HepG2 (cell line): Measurements from ENCODE around the gene ZSWIM7. TPM values are rescaled to one million over a fixed set of nuclear protein-coding genes. Genes with fewer than 3 reads are reported as not detected.

Experiments
- ATAC-seq: fragments of 200-7000 bp; cut with Tn5 transposase; 3 replicates; pipeline ENCODE4 v1.9.1; 2020; ENCODE audit warnings: mild to moderate bottlenecking, moderate library complexity
- BruUV-seq: library from RNA; stranded (reverse); fragments of 400-500 nt; replicated peaks from 2 replicates; lab custom pipeline; 2021; lab: Mats Ljungman, UMichigan
- CTCF ChIA-PET: fragments of 300-600 bp; formaldehyde crosslinking; extraction: SDS; loops from one replicate; lab custom pipeline; 2021; ENCODE audit warnings: low total read pairs, inconsistent platforms, low intra/inter-chr PET ratio; lab: Yijun Ruan, JAX
- POLR2A ChIA-PET: fragments of 350-600 bp; sonication (Branson Sonifier 250); formaldehyde crosslinking; loops from one replicate; lab custom pipeline; 2020; ENCODE audit warnings: antibody characterized with exemption, inconsistent platforms; lab: Yijun Ruan, JAX
- DNase-seq: peaks from one replicate; pipeline ENCODE4 v3.0.0-alpha.2; 2015; ENCODE audit warnings: low spot score
- FAIRE-seq: peaks from 3 replicates; lab custom pipeline; 2011; peaks lifted over from hg19 to GRCh38; lab: Jason Lieb, UNC
- H2AFZ ChIP-seq: one replicate; pipeline ENCODE4 v1.6.1; 2011; ENCODE audit warnings: low read length, inconsistent platforms
- H3K27ac ChIP-seq: fragments of 300-600 bp; 3 replicates; pipeline ENCODE4 v1.8.0; 2011; ENCODE audit warnings: mixed run types, mild to moderate bottlenecking, mixed read lengths, low read length, inconsistent platforms; ENCODE audit not compliant: insufficient read depth; ENCODE audit errors: extremely low read length
- H3K27me3 ChIP-seq, 2 experiments: fragments of 200-600 bp in 1 of 2; 2 replicates in 1 of 2; 3 replicates in 1 of 2; pipeline versions ENCODE4 v1.6.0 to v1.8.0; 2011; ENCODE audit warnings: low read length in 2 of 2, mild to moderate bottlenecking in 2 of 2, moderate library complexity in 2 of 2, inconsistent platforms in 1 of 2; ENCODE audit not compliant: insufficient read depth in 2 of 2, control insufficient read depth in 1 of 2
- H3K36me3 ChIP-seq, 2 experiments: fragments of 200-600 bp in 1 of 2; replicated peaks in 1 of 2; 2 replicates in 1 of 2; 3 replicates in 1 of 2; pipeline versions ENCODE4 v1.5.1 to v1.8.0; 2011; ENCODE audit warnings: low read length in 2 of 2, inconsistent platforms in 1 of 2; ENCODE audit not compliant: insufficient read depth in 2 of 2, control insufficient read depth in 1 of 2
- H3K4me1 ChIP-seq: 2 replicates; pipeline ENCODE4 v1.5.1; 2012; ENCODE audit warnings: low read length, inconsistent platforms; ENCODE audit not compliant: insufficient read depth
- H3K4me2 ChIP-seq: 2 replicates; pipeline ENCODE4 v1.6.0; 2011; ENCODE audit warnings: low read depth, low read length, inconsistent platforms
- H3K4me3 ChIP-seq, 3 experiments: fragments of 200-600 bp in 1 of 3; sonication (generic), shearing (Covaris generic) in 1 of 3; replicated peaks in 1 of 3; 2 replicates each; pipeline ENCODE4 v1.5.1; 2011 to 2016; ENCODE audit warnings: low read length in 3 of 3, inconsistent platforms in 2 of 3, low read depth in 2 of 3, mild to moderate bottlenecking in 2 of 3, control low read depth in 1 of 3, mixed read lengths in 1 of 3; ENCODE audit not compliant: insufficient read depth in 1 of 3
- H3K79me2 ChIP-seq: one replicate; pipeline ENCODE4 v1.6.1; 2011; ENCODE audit warnings: low read length, inconsistent platforms; ENCODE audit not compliant: insufficient read depth
- H3K9ac ChIP-seq: 2 replicates; pipeline ENCODE4 v1.6.0; 2011; ENCODE audit warnings: mild to moderate bottlenecking, low read depth, low read length, inconsistent platforms; ENCODE audit not compliant: insufficient read depth
- H3K9me3 ChIP-seq: 2 replicates; pipeline ENCODE4 v1.5.1; 2012; ENCODE audit warnings: mild to moderate bottlenecking, low read length
- H4K20me1 ChIP-seq: 2 replicates; pipeline ENCODE4 v1.6.0; 2011; ENCODE audit warnings: inconsistent platforms, mild to moderate bottlenecking, low read length, moderate library complexity; ENCODE audit not compliant: insufficient read depth
- ARHGAP35 ChIP-seq: sonication (generic); formaldehyde crosslinking; IDR thresholded peaks from 2 replicates; pipeline ENCODE4 v1.9.0; 2022; ENCODE audit warnings: mild to moderate bottlenecking, inconsistent platforms, moderate library complexity, missing genetic modification reagents, borderline replicate concordance
- CBX2 ChIP-seq, 2 experiments: fragments of 200-600 bp in 1 of 2; sonication (generic); formaldehyde crosslinking in 1 of 2; IDR thresholded peaks; 2 replicates each; pipeline versions ENCODE4 v1.7.0 to v1.8.1; 2018 to 2022; ENCODE audit warnings: low read depth in 2 of 2, low read length in 1 of 2, mild to moderate bottlenecking in 1 of 2, missing genetic modification reagents in 1 of 2
- CENPX ChIP-seq: sonication (generic); formaldehyde crosslinking; IDR thresholded peaks from 2 replicates; pipeline ENCODE4 v1.9.0; 2021; ENCODE audit warnings: mild to moderate bottlenecking, missing genetic modification reagents, moderate library complexity
- GATAD2A ChIP-seq: IDR thresholded peaks from 2 replicates; pipeline ENCODE4 v1.6.1; 2016
- HHEX ChIP-seq: IDR thresholded peaks from 2 replicates; pipeline ENCODE4 v1.6.1; 2016; ENCODE audit warnings: control low read depth
- HMG20B ChIP-seq: conservative IDR thresholded peaks from 2 replicates; pipeline ENCODE4 v1.6.1; 2016; ENCODE audit warnings: missing genetic modification reagents, missing compliant biosample characterization
- HNRNPUL1 ChIP-seq: fragments of 200-400 bp; formaldehyde crosslinking; IDR thresholded peaks from 2 replicates; pipeline ENCODE4 v1.6.1; 2017; ENCODE audit warnings: low read depth, mild to moderate bottlenecking, low read length, moderate library complexity
- JUN ChIP-seq: sonication (generic); formaldehyde crosslinking; IDR thresholded peaks from 2 replicates; pipeline ENCODE4 v1.4.0; 2020; ENCODE audit warnings: mild to moderate bottlenecking, missing genetic modification reagents
- KDM5A ChIP-seq: fragments of 200-600 bp; sonication (generic); IDR thresholded peaks from 2 replicates; pipeline ENCODE4 v1.7.0; 2018; ENCODE audit warnings: antibody characterized with exemption, mild to moderate bottlenecking, low read length, borderline replicate concordance
- NCOR1 ChIP-seq: fragments of 200-600 bp; sonication (generic); IDR thresholded peaks from 2 replicates; pipeline ENCODE4 v1.7.0; 2017; ENCODE audit warnings: antibody characterized with exemption, low read length, borderline replicate concordance
- PHF20 ChIP-seq: sonication (generic); formaldehyde crosslinking; IDR thresholded peaks from 2 replicates; pipeline ENCODE4 v1.5.0; 2020; ENCODE audit warnings: mild to moderate bottlenecking, missing genetic modification reagents
- RBFOX2 ChIP-seq: fragments of 200-400 bp; formaldehyde crosslinking; IDR thresholded peaks from 2 replicates; pipeline ENCODE4 v1.6.1; 2017; ENCODE audit warnings: low read depth, mild to moderate bottlenecking, low read length
- ZBTB38 ChIP-seq: sonication (generic); formaldehyde crosslinking; IDR thresholded peaks from 2 replicates; pipeline ENCODE4 v1.5.1; 2020; ENCODE audit warnings: mild to moderate bottlenecking, missing genetic modification reagents
- ZNF564 ChIP-seq: sonication (generic); formaldehyde crosslinking; IDR thresholded peaks from 2 replicates; pipeline ENCODE4 v1.8.1; 2023; ENCODE audit warnings: mild to moderate bottlenecking, missing genetic modification reagents
- ZSCAN25 ChIP-seq: sonication (generic); formaldehyde crosslinking; IDR thresholded peaks from 2 replicates; pipeline ENCODE4 v1.8.0; 2022; ENCODE audit warnings: mild to moderate bottlenecking, missing genetic modification reagents
- WGBS: methylation state at CpG from one replicate; pipeline ENCODE4 v1.1.6; 2017; ENCODE audit warnings: low lambda C conversion rate; 5-methylcytosine and 5-hydroxymethylcytosine counted together
- in situ Hi-C: cut with HindIII; loops from 2 replicates; pipeline ENCODE4 v1.10.0; 2017; ENCODE audit warnings: low pct_unique_long_range_greater_than_20kb; ENCODE audit not compliant: extremely low pct_ligation_motif_present
- intact Hi-C: fragments of 100-400 bp; cut with micrococcal nuclease; formaldehyde crosslinking; loops from one replicate; pipeline ENCODE4 v1.10.0; 2022; ENCODE audit not compliant: unreplicated experiment
- polyA plus RNA-seq, 8 experiments: library from polyadenylated mRNA; depleted of rRNA in 3 of 8; stranded (reverse) in 7 of 8; unstranded in 1 of 8; fragments of >200 nt; fragmentation: Illumina TruSeq in 4 of 8; extraction: Trizol in 4 of 8; gene quantifications; 2 replicates each; pipeline versions ENCODE4 v1.2.1 to v1.2.3, GENCODE V29; 2011 to 2016; ENCODE audit warnings: low read depth in 4 of 8, missing spikeins in 1 of 8, mixed read lengths in 1 of 8; ENCODE audit not compliant: insufficient read depth in 1 of 8
- total RNA-seq, 5 experiments: library from RNA; depleted of rRNA; stranded (reverse); fragments of >200 nt; fragmentation: Illumina TruSeq; extraction: Trizol; gene quantifications; 2 replicates each; pipeline ENCODE4 v1.2.3, GENCODE V29; 2016; ENCODE audit warnings: low read depth in 1 of 5
- TF ChIP-seq, protein P1 (sequence below): sonication (generic); formaldehyde crosslinking; IDR thresholded peaks from 2 replicates; pipeline ENCODE4 v1.4.0; 2020; ENCODE audit warnings: mild to moderate bottlenecking, missing genetic modification reagents
- TF ChIP-seq, protein P2 (sequence below), 2 experiments: fragments of 450-650 bp in 1 of 2; sonication (generic) in 1 of 2; formaldehyde crosslinking; IDR thresholded peaks; 2 replicates each; pipeline versions ENCODE4 v1.5.0 to v1.8.0; 2020 to 2022; ENCODE audit warnings: mild to moderate bottlenecking in 1 of 2, missing genetic modification reagents in 1 of 2
- TF ChIP-seq, protein P3 (sequence below): sonication (generic); formaldehyde crosslinking; conservative IDR thresholded peaks from 2 replicates; pipeline ENCODE4 v1.4.0; 2020; ENCODE audit warnings: missing genetic modification reagents
- TF ChIP-seq, protein P4 (sequence below): sonication (generic); formaldehyde crosslinking; IDR thresholded peaks from 2 replicates; pipeline ENCODE4 v1.5.0; 2020; ENCODE audit warnings: mild to moderate bottlenecking, missing genetic modification reagents

Gene ZSWIM7
- total and polyA plus RNA-seq, 2 of the 13 experiments (the other 11 are each of a cell fraction or from before 2014, with no cell fraction given): 13.1 to 28.1 TPM

DNA sequence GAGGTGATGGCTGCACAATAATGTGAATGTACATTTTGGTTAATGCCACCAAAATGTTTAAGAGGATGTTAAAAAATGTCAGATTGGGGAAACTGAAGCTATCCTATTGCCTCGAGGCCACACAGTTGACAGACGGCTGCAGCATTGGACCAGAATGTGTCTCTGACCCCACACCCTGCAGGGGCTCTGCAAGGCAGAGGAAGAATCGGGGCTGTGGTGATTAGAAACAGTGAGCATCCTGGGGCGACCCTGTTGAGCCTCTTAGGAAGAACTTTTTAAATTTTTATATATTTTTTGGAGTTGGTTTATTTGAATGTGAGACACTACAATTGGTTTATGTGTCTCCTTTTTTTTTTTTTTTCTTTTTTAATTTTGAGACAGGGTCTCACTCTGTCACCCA lies 69.6 kb downstream of the ZSWIM7 start:
- H3K9ac ChIP-seq: no peak overlapping the region
- H3K27ac ChIP-seq: no peak overlapping the region
- no peaks in the 10 kb centered on the region for H4K20me1 ChIP-seq
- WGBS: 13% methylated on average over 4 of the region's 4 CpGs
- ChIA-PET CTCF (no interaction called here), POLR2A (no interaction called here)
- no peak overlapping the region for H3K4me2 ChIP-seq
- FAIRE-seq (no peak), DNase-seq (no peak), ATAC-seq (no peak)
- H2AFZ ChIP-seq: no peak overlapping the region
- H3K4me3 ChIP-seq: no peak overlapping the region
- no peaks in the 10 kb centered on the region for H3K9me3 ChIP-seq
- no peaks in the 10 kb centered on the region for H3K79me2 ChIP-seq
- H3K36me3 ChIP-seq: no peaks in the 10 kb centered on the region
- TF ChIP-seq NCOR1 (no peak), HMG20B (CRISPR knock-in tag) (no peak), RBFOX2 (no peak), HNRNPUL1 (no peak), ZNF564 (CRISPR knock-in tag) (no peak), ARHGAP35 (CRISPR knock-in tag) (no peak), JUN (no peak), ZSCAN25 (CRISPR knock-in tag) (no peak), ZBTB38 (CRISPR knock-in tag) (no peak), CENPX (CRISPR knock-in tag) (no peak), CBX2 (IDR thresholded peaks at IDR 0.05; ENCODE audit: low read depth, low read length) (no peak), CBX2 (CRISPR knock-in tag; IDR thresholded peaks at IDR 0.05; ENCODE audit: low read depth) (no peak), KDM5A (no peak), GATAD2A (CRISPR knock-in tag) (no peak), HHEX (CRISPR knock-in tag) (no peak), PHF20 (CRISPR knock-in tag) (no peak)
- TF ChIP-seq, protein P1, sequence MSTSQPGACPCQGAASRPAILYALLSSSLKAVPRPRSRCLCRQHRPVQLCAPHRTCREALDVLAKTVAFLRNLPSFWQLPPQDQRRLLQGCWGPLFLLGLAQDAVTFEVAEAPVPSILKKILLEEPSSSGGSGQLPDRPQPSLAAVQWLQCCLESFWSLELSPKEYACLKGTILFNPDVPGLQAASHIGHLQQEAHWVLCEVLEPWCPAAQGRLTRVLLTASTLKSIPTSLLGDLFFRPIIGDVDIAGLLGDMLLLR: no peak
- TF ChIP-seq, protein P2, sequence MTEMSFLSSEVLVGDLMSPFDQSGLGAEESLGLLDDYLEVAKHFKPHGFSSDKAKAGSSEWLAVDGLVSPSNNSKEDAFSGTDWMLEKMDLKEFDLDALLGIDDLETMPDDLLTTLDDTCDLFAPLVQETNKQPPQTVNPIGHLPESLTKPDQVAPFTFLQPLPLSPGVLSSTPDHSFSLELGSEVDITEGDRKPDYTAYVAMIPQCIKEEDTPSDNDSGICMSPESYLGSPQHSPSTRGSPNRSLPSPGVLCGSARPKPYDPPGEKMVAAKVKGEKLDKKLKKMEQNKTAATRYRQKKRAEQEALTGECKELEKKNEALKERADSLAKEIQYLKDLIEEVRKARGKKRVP (CRISPR knock-in tag; IDR thresholded peaks at IDR 0.05): no peak
- TF ChIP-seq, protein P3, sequence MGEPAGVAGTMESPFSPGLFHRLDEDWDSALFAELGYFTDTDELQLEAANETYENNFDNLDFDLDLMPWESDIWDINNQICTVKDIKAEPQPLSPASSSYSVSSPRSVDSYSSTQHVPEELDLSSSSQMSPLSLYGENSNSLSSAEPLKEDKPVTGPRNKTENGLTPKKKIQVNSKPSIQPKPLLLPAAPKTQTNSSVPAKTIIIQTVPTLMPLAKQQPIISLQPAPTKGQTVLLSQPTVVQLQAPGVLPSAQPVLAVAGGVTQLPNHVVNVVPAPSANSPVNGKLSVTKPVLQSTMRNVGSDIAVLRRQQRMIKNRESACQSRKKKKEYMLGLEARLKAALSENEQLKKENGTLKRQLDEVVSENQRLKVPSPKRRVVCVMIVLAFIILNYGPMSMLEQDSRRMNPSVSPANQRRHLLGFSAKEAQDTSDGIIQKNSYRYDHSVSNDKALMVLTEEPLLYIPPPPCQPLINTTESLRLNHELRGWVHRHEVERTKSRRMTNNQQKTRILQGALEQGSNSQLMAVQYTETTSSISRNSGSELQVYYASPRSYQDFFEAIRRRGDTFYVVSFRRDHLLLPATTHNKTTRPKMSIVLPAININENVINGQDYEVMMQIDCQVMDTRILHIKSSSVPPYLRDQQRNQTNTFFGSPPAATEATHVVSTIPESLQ: no peak
- TF ChIP-seq, protein P4, sequence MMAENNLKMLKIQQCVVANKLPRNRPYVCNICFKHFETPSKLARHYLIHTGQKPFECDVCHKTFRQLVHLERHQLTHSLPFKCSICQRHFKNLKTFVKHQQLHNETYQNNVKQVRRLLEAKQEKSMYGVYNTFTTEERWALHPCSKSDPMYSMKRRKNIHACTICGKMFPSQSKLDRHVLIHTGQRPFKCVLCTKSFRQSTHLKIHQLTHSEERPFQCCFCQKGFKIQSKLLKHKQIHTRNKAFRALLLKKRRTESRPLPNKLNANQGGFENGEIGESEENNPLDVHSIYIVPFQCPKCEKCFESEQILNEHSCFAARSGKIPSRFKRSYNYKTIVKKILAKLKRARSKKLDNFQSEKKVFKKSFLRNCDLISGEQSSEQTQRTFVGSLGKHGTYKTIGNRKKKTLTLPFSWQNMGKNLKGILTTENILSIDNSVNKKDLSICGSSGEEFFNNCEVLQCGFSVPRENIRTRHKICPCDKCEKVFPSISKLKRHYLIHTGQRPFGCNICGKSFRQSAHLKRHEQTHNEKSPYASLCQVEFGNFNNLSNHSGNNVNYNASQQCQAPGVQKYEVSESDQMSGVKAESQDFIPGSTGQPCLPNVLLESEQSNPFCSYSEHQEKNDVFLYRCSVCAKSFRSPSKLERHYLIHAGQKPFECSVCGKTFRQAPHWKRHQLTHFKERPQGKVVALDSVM (CRISPR knock-in tag): no peak
- no TSS peak for BruUV-seq
- peaks cover 6% of the 10 kb centered on the region for H3K4me1 ChIP-seq
- in situ Hi-C loops (loop anchor here (25.0 kb wide), 1 partner anchor 93 kb away; no protein-coding TSS in a partner anchor), intact Hi-C loops (no loop called here)
- H3K27me3 ChIP-seq: peaks cover 2 to 13% of the 10 kb centered on the region in 2 experiments; a peak in 1 of 5 replicates
